HEK293 (cell line): ENCODE measurements around the gene SLC22A12.

Experiments
- CTCF ChIA-PET: fragments of 350-600 bp; formaldehyde crosslinking; extraction: SDS; loops from one replicate; lab custom pipeline; 2021; ENCODE audit warnings: antibody characterized with exemption; lab: Yijun Ruan, JAX
- POLR2A ChIA-PET: fragments of 300-600 bp; formaldehyde crosslinking; extraction: SDS; loops from one replicate; lab custom pipeline; 2020; ENCODE audit warnings: antibody characterized with exemption, inconsistent platforms; lab: Yijun Ruan, JAX
- H3K27ac ChIP-seq: fragments of 200-500 bp; sonication (Bioruptor generic); 2 replicates; pipeline ENCODE4 v1.5.1; 2014; ENCODE audit warnings: low read depth, low read length, control low read depth, inconsistent platforms; ENCODE audit errors: extremely low read depth
- H3K36me3 ChIP-seq, 2 experiments: fragments of 200-500 bp in 1 of 2; sonication (Bioruptor generic) in 1 of 2; 1 replicate in 1 of 2; 2 replicates in 1 of 2; pipeline ENCODE4 v1.5.1; 2014 to 2017; ENCODE audit warnings: inconsistent platforms in 2 of 2, low read length in 2 of 2; ENCODE audit not compliant: control insufficient read depth in 2 of 2, insufficient read depth in 1 of 2
- H3K4me1 ChIP-seq: fragments of 200-500 bp; sonication (Bioruptor generic); 2 replicates; pipeline ENCODE4 v1.5.1; 2014; ENCODE audit warnings: mild to moderate bottlenecking, low read length, inconsistent platforms; ENCODE audit not compliant: control insufficient read depth, insufficient read depth
- H3K4me3 ChIP-seq: 2 replicates; pipeline ENCODE4 v1.5.1; 2011; ENCODE audit warnings: low read depth, mild to moderate bottlenecking, control low read depth, low read length, moderate library complexity
- H3K9me3 ChIP-seq: fragments of 200-500 bp; sonication (Bioruptor generic); 2 replicates; pipeline ENCODE4 v1.5.1; 2014; ENCODE audit warnings: low read depth, low read length, inconsistent platforms; ENCODE audit not compliant: control insufficient read depth, insufficient read depth
- BCL11B ChIP-seq: fragments of 450-650 bp; formaldehyde crosslinking; IDR thresholded peaks from 2 replicates; pipeline ENCODE4 v1.5.1; 2016; ENCODE audit warnings: low read depth, missing biosample characterization, missing genetic modification characterization
- FEZF1 ChIP-seq: fragments of 450-650 bp; formaldehyde crosslinking; IDR thresholded peaks from 2 replicates; pipeline ENCODE4 v1.5.1; 2016; ENCODE audit warnings: missing biosample characterization, missing genetic modification characterization
- GLIS1 ChIP-seq: fragments of 450-650 bp; formaldehyde crosslinking; IDR thresholded peaks from 2 replicates; pipeline ENCODE4 v1.5.1; 2016; ENCODE audit warnings: missing biosample characterization, missing genetic modification characterization
- GLIS2 ChIP-seq: fragments of 450-650 bp; formaldehyde crosslinking; IDR thresholded peaks from 2 replicates; pipeline ENCODE4 v1.5.1; 2016; ENCODE audit warnings: missing biosample characterization, missing genetic modification characterization
- KLF1 ChIP-seq: fragments of 450-650 bp; formaldehyde crosslinking; IDR thresholded peaks from 2 replicates; pipeline ENCODE4 v1.5.1; 2016; ENCODE audit warnings: missing biosample characterization, missing genetic modification characterization
- MYNN ChIP-seq: fragments of 450-650 bp; formaldehyde crosslinking; IDR thresholded peaks from 2 replicates; pipeline ENCODE4 v1.5.1; 2016; ENCODE audit warnings: missing biosample characterization, missing genetic modification characterization, borderline replicate concordance
- SP2 ChIP-seq: fragments of 450-650 bp; formaldehyde crosslinking; IDR thresholded peaks from 2 replicates; pipeline ENCODE4 v1.5.1; 2016; ENCODE audit warnings: missing biosample characterization, missing genetic modification characterization
- TRIM28 ChIP-seq: IDR thresholded peaks from 2 replicates; pipeline ENCODE4 v1.6.1; 2011; ENCODE audit warnings: low read length, control low read depth, borderline replicate concordance
- YY2 ChIP-seq: fragments of 450-650 bp; formaldehyde crosslinking; IDR thresholded peaks from 2 replicates; pipeline ENCODE4 v1.5.1; 2016; ENCODE audit warnings: missing biosample characterization, missing genetic modification characterization
- ZBTB17 ChIP-seq: fragments of 450-650 bp; formaldehyde crosslinking; IDR thresholded peaks from 2 replicates; pipeline ENCODE4 v1.5.1; 2016; ENCODE audit warnings: missing biosample characterization, missing genetic modification characterization
- ZBTB8A ChIP-seq: fragments of 450-650 bp; formaldehyde crosslinking; IDR thresholded peaks from 2 replicates; pipeline ENCODE4 v1.5.1; 2016; ENCODE audit warnings: missing biosample characterization, missing genetic modification characterization
- ZIC2 ChIP-seq: fragments of 450-650 bp; formaldehyde crosslinking; IDR thresholded peaks from 2 replicates; pipeline ENCODE4 v1.5.1; 2016; ENCODE audit warnings: missing biosample characterization, missing genetic modification characterization
- ZNF114 ChIP-seq: fragments of 450-650 bp; formaldehyde crosslinking; IDR thresholded peaks from 2 replicates; pipeline ENCODE4 v1.5.0; 2017; ENCODE audit warnings: missing biosample characterization, missing genetic modification characterization
- ZNF140 ChIP-seq: fragments of 450-650 bp; formaldehyde crosslinking; IDR thresholded peaks from 2 replicates; pipeline ENCODE4 v1.5.1; 2016; ENCODE audit warnings: missing biosample characterization, missing genetic modification characterization
- ZNF146 ChIP-seq: fragments of 450-650 bp; formaldehyde crosslinking; IDR thresholded peaks from 2 replicates; pipeline ENCODE4 v1.5.1; 2016; ENCODE audit warnings: missing biosample characterization, missing genetic modification characterization
- ZNF169 ChIP-seq: fragments of 450-650 bp; formaldehyde crosslinking; IDR thresholded peaks from 2 replicates; pipeline ENCODE4 v1.5.1; 2016; ENCODE audit warnings: missing biosample characterization, missing genetic modification characterization
- ZNF23 ChIP-seq: fragments of 450-650 bp; formaldehyde crosslinking; IDR thresholded peaks from 2 replicates; pipeline ENCODE4 v1.5.1; 2016; ENCODE audit warnings: missing biosample characterization, missing genetic modification characterization, borderline replicate concordance
- ZNF311 ChIP-seq: fragments of 450-650 bp; formaldehyde crosslinking; IDR thresholded peaks from 2 replicates; pipeline ENCODE4 v1.5.1; 2017; ENCODE audit warnings: missing biosample characterization, missing genetic modification characterization, borderline replicate concordance
- ZNF596 ChIP-seq: fragments of 450-650 bp; IDR thresholded peaks from 2 replicates; pipeline ENCODE4 v1.5.0; 2018; ENCODE audit warnings: missing biosample characterization, mild to moderate bottlenecking, missing genetic modification characterization, moderate library complexity
- ZNF701 ChIP-seq: fragments of 450-650 bp; formaldehyde crosslinking; IDR thresholded peaks from 2 replicates; pipeline ENCODE4 v1.5.1; 2016; ENCODE audit warnings: missing biosample characterization, missing genetic modification characterization
- ZNF776 ChIP-seq: fragments of 450-650 bp; formaldehyde crosslinking; IDR thresholded peaks from 2 replicates; pipeline ENCODE4 v1.5.0; 2017; ENCODE audit warnings: missing biosample characterization, missing genetic modification characterization, borderline replicate concordance
- ZNF843 ChIP-seq: fragments of 450-650 bp; formaldehyde crosslinking; IDR thresholded peaks from 2 replicates; pipeline ENCODE4 v1.5.1; 2016; ENCODE audit warnings: missing biosample characterization, missing genetic modification characterization
- TF ChIP-seq, protein P1 (sequence below): fragments of 450-650 bp; formaldehyde crosslinking; IDR thresholded peaks from 2 replicates; pipeline ENCODE4 v1.5.1; 2016; ENCODE audit warnings: missing biosample characterization, missing genetic modification characterization
- TF ChIP-seq, protein P2 (sequence below): fragments of 450-650 bp; formaldehyde crosslinking; IDR thresholded peaks from 2 replicates; pipeline ENCODE4 v1.5.1; 2016; ENCODE audit warnings: missing biosample characterization, missing genetic modification characterization
- TF ChIP-seq, protein P3 (sequence below): fragments of 450-650 bp; formaldehyde crosslinking; IDR thresholded peaks from 2 replicates; pipeline ENCODE4 v1.5.1; 2017; ENCODE audit warnings: missing biosample characterization, missing genetic modification characterization
- TF ChIP-seq, protein P4 (sequence below): fragments of 450-650 bp; formaldehyde crosslinking; IDR thresholded peaks from 2 replicates; pipeline ENCODE4 v1.5.1; 2016; ENCODE audit warnings: missing biosample characterization, missing genetic modification characterization

Gene SLC22A12

DNA sequence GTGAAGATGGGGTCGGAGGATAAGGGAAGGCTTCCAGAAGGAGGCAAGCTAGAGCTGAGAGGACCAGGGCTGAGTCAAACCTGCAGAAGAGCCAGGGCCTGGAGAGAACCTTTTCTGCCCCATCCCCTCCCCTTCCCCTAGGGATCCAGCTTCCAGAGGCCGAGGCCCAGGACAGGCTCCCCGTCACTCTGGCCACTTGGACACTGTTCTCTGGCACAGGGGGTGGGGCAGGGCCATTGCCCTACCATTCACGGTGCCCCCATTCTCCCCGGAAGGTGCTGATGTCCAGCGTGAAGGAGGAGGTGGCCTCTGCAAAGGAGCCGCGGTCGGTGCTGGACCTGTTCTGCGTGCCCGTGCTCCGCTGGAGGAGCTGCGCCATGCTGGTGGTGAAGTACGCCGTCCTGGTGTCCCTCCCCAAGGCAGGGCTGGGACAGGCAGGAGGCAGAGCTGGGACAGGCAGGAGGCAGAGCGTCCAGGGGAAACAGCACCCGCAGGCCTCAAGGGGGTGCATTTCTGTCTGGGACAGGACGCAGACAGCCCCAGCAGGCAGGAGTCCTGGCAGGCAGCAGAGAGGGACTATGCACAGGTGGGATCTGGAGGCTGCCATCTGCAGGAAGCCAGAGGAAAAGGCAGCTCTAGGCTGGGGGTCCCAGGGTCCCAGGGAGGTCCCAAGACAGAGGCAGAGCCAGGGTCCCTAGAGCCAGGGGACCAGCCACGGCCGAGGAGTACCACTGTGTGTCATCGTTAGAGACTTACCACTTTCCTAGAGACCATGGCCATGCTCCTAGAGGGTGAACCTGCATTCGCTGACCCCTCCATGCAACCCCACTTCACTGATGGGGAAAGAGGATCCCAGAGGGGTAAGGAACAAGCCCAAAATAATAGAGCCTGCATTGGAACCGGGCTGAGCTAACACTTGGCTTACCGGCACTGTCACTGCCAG is 25.8 kb upstream of the SLC22A12 start:
- H3K9me3 ChIP-seq = no peaks in the 10 kb centered on the region
- CTCF ChIA-PET = interaction anchor here (0.5 to 1.8 kb wide), 11 partner anchors 11 to 217 kb away, joined by 3 to 7 read pairs (median 4); no protein-coding TSS in a partner anchor
- no peaks in the 10 kb centered on the region for H3K36me3 ChIP-seq
- H3K4me3 ChIP-seq = no peak overlapping the region
- no peaks in the 10 kb centered on the region for H3K4me1 ChIP-seq
- no peak for TF ChIP-seq ZNF169 (tag by site-specific recombination)
- TF ChIP-seq GLIS2 = peak; percentile 42
- TF ChIP-seq ZBTB17 = peak; percentile 30; the same call in 1 of the 2 replicates
- TF ChIP-seq ZNF146 (tag by site-specific recombination) = no peak
- TF ChIP-seq ZNF596 (tag by site-specific recombination) = no peak
- 0 out of 2 replicates have a peak, but pooled peaks have one; percentile 26 for TF ChIP-seq GLIS1 (tag by site-specific recombination)
- TF ChIP-seq, protein P1, sequence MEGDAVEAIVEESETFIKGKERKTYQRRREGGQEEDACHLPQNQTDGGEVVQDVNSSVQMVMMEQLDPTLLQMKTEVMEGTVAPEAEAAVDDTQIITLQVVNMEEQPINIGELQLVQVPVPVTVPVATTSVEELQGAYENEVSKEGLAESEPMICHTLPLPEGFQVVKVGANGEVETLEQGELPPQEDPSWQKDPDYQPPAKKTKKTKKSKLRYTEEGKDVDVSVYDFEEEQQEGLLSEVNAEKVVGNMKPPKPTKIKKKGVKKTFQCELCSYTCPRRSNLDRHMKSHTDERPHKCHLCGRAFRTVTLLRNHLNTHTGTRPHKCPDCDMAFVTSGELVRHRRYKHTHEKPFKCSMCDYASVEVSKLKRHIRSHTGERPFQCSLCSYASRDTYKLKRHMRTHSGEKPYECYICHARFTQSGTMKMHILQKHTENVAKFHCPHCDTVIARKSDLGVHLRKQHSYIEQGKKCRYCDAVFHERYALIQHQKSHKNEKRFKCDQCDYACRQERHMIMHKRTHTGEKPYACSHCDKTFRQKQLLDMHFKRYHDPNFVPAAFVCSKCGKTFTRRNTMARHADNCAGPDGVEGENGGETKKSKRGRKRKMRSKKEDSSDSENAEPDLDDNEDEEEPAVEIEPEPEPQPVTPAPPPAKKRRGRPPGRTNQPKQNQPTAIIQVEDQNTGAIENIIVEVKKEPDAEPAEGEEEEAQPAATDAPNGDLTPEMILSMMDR (tag by site-specific recombination) = peak; percentile 33; the same call in 1 of the 2 replicates
- TF ChIP-seq, all 188 proteins: peak for 4
- POLR2A ChIA-PET = interaction anchor here (1.1 kb wide), 1 partner anchor 15 kb away, joined by 6 read pairs; no protein-coding TSS in a partner anchor
- H3K27ac ChIP-seq = no peak overlapping the region

DNA sequence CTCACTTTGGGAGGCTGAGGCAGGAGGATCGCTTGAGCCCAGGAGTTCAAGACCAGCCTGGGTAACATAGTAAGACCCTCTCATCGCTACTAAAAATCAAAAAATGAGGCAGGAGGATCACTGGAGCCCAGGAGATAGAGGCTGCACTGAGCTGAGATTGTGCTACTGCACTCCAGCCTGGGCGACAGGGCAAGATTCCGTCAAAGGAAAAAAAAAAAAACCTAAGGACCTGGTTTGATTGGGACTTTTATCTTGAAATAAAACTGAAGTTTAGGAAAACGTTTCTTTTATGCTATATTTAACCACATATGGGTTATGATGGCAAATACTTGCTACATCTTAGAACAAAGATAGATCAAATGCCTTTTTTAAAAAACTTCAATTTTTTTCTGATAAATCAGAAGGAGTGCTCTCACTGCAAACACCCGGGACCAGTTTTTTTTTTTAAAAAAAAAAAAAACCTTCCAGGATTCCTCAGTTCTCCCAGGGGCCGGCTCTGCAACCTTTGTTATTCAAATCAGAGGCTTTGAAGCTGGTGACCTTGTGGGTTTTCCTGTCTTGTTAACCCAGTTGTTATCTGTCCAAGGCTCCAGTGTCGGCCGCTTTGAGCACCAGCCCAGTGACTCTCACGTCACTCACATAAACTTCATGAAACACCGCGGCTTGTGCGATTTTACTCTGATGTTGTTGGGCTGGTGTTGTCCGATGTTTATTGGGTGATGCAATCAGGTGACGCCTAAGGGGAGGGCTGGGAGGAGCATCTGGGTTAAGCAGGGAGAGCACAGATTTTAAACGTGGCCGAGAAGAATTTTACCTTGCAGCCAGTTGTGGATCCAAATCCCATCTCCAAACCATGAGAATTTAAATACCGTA is 24.7 kb upstream of the SLC22A12 start:
- H3K27ac ChIP-seq = peak overlapping the region; percentile 25; the same call in 1 of the 2 replicates
- CTCF ChIA-PET = interaction anchor here (0.6 to 1.8 kb wide), 9 partner anchors 10 to 218 kb away, joined by 3 to 7 read pairs (median 4); no protein-coding TSS in a partner anchor
- POLR2A ChIA-PET = interaction anchor here (0.7 to 1.1 kb wide), 3 partner anchors 16 to 177 kb away, joined by 3 to 6 read pairs (median 4); no protein-coding TSS in a partner anchor
- H3K4me3 ChIP-seq = no peak overlapping the region
- H3K9me3 ChIP-seq = no peaks in the 10 kb centered on the region
- H3K36me3 ChIP-seq = no peaks in the 10 kb centered on the region
- H3K4me1 ChIP-seq = no peaks in the 10 kb centered on the region
- TF ChIP-seq BCL11B (tag by site-specific recombination) = no peak
- no peak for TF ChIP-seq ZNF776 (tag by site-specific recombination)
- no peak for TF ChIP-seq ZIC2 (tag by site-specific recombination)
- no peak for TF ChIP-seq FEZF1 (tag by site-specific recombination)
- TF ChIP-seq SP2 = peak; percentile 33; the same call in 1 of the 2 replicates
- TF ChIP-seq ZNF114 = no peak
- TF ChIP-seq YY2 (tag by site-specific recombination) = no peak
- no peak for TF ChIP-seq ZNF596 (tag by site-specific recombination)
- TF ChIP-seq, protein P2, sequence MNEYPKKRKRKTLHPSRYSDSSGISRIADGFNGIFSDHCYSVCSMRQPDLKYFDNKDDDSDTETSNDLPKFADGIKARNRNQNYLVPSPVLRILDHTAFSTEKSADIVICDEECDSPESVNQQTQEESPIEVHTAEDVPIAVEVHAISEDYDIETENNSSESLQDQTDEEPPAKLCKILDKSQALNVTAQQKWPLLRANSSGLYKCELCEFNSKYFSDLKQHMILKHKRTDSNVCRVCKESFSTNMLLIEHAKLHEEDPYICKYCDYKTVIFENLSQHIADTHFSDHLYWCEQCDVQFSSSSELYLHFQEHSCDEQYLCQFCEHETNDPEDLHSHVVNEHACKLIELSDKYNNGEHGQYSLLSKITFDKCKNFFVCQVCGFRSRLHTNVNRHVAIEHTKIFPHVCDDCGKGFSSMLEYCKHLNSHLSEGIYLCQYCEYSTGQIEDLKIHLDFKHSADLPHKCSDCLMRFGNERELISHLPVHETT = no peak
- peak; percentile 78; the same call in 1 of the 2 replicates for TF ChIP-seq TRIM28
- no peak for TF ChIP-seq ZNF843 (tag by site-specific recombination)
- no peak for TF ChIP-seq ZNF701 (tag by site-specific recombination)
- TF ChIP-seq, protein P3, sequence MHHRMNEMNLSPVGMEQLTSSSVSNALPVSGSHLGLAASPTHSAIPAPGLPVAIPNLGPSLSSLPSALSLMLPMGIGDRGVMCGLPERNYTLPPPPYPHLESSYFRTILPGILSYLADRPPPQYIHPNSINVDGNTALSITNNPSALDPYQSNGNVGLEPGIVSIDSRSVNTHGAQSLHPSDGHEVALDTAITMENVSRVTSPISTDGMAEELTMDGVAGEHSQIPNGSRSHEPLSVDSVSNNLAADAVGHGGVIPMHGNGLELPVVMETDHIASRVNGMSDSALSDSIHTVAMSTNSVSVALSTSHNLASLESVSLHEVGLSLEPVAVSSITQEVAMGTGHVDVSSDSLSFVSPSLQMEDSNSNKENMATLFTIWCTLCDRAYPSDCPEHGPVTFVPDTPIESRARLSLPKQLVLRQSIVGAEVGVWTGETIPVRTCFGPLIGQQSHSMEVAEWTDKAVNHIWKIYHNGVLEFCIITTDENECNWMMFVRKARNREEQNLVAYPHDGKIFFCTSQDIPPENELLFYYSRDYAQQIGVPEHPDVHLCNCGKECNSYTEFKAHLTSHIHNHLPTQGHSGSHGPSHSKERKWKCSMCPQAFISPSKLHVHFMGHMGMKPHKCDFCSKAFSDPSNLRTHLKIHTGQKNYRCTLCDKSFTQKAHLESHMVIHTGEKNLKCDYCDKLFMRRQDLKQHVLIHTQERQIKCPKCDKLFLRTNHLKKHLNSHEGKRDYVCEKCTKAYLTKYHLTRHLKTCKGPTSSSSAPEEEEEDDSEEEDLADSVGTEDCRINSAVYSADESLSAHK (tag by site-specific recombination) = no peak
- no peak for TF ChIP-seq KLF1 (tag by site-specific recombination)
- 0 out of 2 replicates have a peak, but pooled peaks have one; percentile 17 for TF ChIP-seq ZBTB8A (tag by site-specific recombination)
- TF ChIP-seq ZBTB17 = peak; percentile 83
- TF ChIP-seq, protein P4, sequence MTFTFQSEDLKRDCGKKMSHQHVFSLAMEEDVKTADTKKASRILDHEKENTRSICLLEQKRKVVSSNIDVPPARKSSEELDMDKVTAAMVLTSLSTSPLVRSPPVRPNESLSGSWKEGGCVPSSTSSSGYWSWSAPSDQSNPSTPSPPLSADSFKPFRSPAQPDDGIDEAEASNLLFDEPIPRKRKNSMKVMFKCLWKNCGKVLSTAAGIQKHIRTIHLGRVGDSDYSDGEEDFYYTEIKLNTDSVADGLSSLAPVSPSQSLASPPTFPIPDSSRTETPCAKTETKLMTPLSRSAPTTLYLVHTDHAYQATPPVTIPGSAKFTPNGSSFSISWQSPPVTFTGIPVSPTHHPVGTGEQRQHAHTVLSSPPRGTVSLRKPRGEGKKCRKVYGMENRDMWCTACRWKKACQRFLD (tag by site-specific recombination) = no peak
- no peak for TF ChIP-seq ZNF311 (tag by site-specific recombination)
- TF ChIP-seq MYNN (tag by site-specific recombination) = peak; percentile 94
- TF ChIP-seq ZNF23 = no peak
- TF ChIP-seq ZNF140 (tag by site-specific recombination) = no peak
